ENCODE results near the gene FHDC1.

- TF ChIP-seq CTCF (IDR thresholded peaks at IDR 0.05; ENCODE audit: low read depth, low read length) (no peak), EZH2phosphoT487 (IDR thresholded peaks at IDR 0.05; ENCODE audit: low read depth) (no peak)
These were observed at the start of gene FHDC1 for GRCh38 chr4:152935631-152936445.
